Hindlimb muscle (tissue), 1 donor: Measurements from ENCODE around the gene IFNL1. TPM values are rescaled to one million over a fixed set of nuclear protein-coding genes. Genes with fewer than 3 reads are reported as not detected.
"Not testable (repeated sequence)": the region's sequence is repeated elsewhere in the genome, so short reads cannot be mapped to it uniquely, and the experiment has no call there.

Source experiments
- DNase-seq: peaks from one replicate; pipeline ENCODE4 v3.0.0-alpha.2; 2013
- polyA plus RNA-seq: library from polyadenylated mRNA; unstranded; fragments of 120-200 nt; gene quantifications from one replicate; pipeline ENCODE4 v1.2.1, GENCODE V29; 2013; ENCODE audit not compliant: insufficient read length

The IFNL1 gene
- polyA plus RNA-seq, 1 donor, result not detected

DNA sequence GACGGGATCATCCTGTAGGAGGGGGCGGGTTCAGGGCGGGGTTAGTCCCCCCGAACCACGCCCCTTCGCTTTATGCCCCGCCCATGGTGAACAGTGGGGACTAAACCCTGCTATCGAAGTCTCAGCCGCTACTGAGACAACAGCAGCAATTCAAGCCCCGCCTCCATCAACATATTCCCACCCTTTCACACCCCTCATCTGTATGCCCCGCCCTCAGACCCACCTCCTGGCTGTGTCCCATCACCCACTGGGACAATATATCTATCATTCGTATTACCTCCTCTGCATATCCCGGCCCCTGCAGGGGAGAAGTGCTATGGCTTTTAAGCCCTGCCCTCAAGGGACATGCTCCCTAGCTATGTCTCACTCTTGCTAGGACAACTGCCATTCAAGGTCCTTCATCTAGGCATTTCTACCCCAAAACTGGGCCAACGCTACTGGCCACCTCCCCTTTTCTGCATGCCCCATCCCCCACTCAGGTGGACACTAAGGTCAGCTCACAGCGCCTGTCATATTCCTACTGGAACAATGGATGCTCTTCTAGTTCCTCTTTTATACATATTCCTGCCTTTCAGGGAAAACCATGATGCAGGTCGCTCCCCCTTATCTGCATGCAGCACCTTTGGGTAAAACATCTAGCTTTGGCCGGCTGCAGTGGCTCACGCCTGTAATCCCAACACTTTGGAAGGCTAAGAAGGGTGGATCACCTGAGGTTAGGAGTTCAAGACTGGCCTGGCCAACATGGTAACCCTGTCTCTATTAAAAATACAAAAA is 12.5 kb downstream of the IFNL1 start:
- DNase-seq, result no peak

DNA sequence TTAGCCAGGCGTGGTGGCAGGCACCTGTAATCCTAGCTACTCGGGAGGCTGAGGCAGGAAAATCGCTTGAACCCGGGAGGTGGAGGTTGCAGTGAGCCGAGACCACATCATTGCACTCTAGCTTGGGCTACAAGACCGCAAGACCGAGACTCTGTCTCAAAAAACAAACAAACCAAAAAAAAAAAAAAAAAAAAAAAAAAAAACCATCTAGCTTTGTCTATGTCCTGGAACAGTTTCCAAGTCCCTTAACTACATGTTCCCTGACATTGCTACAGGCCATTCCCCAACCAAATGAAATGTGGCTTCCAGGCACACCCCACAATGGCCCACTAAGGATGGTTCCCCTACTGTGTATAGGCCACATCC is 13.1 kb downstream of the IFNL1 start:
- not testable (repeated sequence) for DNase-seq

DNA sequence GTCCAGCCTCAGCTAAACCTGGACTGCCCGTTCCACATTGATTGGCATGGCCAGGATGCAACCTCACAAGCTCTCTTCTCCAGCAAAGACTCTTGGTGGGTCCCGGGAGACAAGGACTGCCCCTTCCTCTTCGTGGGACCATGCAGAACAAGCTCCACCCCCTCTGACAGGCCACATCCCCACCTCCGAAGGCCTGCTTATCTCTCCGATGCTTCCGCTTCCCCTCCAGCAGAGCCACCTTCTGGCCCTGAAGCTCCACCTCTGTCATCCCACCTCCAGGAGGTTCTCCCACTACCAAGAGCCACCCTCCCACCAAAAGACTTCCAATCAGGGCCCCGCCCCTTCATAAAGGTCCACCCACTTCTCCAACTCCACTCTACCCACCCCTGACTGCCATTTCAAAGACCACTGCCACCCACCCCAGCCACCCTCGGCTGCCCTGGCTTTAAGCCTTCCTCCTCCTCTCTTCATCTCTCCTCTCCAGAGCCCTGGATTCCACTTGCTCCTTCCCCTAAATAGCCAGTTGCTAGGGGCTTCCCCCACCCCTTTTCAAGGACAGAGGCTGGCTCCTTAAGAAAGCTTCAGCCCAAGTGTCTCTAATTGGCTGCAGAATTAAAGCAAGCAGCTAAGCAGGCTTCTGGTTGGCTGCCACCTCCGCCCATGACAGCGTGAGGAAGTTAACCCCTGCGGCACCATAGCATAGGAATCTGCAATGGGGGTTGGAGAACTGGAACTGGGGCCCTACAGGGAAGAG is 14.5 kb downstream of the IFNL1 start:
- no peak for DNase-seq

DNA sequence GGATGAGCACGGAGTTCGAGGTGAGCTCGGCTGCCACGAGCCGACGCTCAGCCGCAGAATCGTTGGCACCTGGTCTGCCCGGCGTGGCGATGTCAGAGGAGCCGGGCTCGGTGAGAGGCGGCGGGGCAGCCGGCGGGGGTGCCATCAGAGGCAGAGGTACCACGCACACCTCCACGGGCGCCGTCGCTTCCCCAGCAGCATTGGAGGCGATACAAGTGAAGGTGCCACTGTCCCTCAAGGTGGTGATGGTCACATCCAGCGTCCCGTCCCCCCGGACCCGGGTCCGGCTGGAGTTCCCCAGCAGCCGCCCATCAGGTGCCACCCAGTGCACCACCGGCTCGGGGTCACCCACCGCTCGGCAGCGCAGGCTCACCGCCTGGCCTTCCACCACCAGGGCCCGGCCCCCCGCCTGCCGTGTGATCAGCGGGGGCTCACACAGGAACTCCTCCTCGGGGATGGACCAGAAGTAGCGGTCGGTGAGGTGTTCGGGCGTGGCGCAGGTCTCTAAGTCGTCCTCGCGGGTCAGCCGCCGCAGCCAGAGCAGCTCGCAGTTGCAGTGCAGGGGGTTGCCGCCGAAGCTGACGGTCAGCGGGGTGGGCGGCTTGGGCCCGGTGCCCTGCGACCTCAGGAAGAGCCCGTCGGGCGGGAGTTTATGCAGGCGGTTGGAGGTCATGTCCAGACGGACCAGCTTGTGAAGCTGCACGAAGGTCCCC is 18.0 kb downstream of the IFNL1 start:
- no peak for DNase-seq

DNA sequence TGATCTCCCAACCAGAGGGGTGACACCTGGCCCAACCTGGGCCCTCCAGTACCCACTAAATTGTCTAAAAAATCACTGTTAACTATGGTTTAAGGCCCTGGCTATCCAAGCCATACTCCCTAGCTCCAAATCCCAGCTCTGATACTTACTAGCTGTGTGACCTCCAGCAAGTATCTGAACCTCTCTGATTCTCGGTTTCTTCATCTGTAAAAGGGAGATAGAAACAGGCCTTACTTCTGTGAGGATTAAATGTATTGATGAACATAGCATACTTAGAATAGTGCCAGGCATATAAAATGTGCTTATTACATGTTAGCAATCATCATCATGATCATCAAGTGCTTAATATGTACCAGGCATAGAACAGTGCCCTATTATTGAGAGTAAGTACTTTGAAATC is 19.7 kb downstream of the IFNL1 start:
- DNase-seq, result no peak

DNA sequence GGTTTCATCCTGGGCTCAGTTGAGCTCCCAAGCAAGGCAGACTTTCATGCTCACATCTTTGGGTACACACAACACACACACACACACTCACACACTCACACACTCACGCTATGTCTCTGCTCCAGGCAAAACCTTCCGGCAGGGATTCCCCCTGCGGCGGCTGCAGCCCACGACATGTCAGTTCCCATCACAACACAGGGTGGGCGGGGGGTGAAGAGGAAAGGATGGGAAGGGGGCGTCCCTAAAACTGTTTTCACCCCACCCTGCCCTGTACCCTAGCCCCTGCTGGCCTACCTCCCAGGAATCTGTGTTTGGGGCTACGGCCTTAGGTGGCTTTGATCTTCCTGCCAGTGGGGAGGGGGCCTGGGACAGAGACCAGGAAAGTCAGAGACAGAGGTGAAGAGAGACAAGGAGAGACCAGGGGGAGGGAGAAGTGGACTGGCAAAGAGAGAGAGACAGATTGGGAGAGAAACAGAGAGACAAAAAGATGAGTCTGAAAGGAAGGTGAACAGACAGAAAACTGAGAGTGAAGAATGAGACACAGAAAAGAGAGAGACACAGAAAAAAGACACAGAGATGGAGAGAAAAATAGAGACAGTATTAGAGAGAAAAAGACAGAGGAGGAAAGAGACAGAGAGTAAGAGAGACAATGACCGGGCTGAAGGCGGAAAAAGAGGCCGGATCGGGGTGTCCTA is 20.6 kb downstream of the IFNL1 start:
- DNase-seq, result no peak

DNA sequence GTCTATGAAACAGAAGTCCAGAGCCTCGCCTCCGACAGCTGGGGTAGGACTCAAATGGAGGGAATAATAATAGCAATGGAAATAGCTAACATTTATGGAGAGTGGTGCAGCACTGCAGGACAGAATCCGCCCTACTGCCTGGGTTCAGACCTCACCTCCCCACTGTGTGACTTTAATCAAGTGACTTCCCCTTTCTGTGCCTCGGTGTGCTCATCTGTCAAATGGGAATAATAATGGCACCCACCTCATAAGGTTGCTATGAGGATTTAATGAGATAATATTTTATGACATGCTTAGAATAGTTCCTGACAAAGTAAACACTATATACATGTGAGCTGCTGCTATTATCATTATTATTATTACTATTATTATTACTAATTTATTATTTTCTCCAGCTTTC is 21.3 kb downstream of the IFNL1 start:
- DNase-seq, result no peak

DNA sequence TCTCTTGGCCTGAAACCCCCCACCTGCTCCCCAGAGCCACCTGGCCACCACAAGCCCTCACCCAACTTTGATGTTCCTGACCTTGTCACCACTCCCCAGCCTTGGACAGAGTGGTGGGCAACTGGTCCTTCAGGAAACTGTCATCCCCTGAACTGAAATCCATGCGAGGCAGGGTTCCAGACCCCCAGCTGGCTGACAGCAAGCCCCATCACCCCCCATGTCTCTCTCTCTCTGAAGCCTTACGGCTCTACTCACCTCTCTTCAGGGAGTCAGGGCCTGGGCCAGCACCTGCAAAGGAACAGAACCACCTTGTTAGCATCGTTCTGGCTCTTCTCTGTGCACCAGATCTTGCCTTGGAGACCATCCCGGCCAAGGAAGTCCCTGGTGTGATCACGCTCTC is 21.9 kb downstream of the IFNL1 start:
- no peak for DNase-seq

DNA sequence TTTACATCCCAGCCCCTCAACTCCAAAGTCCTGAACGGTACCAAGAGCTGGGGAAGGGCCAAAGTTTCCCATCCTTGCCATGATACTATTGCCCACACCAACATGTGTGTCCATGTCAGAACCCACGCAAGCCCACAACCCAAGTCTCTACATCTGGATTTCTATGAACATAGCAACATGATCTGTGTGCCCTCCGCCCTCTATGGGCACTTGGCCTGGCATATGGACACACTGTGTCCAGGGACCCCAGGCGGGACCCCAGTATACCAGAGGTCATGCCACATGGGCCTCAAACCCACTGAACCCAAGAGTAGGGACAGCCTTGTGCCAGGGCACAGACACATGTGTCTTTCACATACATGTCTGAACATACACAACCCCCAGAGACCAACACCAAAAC is 22.5 kb downstream of the IFNL1 start:
- DNase-seq, result no peak

DNA sequence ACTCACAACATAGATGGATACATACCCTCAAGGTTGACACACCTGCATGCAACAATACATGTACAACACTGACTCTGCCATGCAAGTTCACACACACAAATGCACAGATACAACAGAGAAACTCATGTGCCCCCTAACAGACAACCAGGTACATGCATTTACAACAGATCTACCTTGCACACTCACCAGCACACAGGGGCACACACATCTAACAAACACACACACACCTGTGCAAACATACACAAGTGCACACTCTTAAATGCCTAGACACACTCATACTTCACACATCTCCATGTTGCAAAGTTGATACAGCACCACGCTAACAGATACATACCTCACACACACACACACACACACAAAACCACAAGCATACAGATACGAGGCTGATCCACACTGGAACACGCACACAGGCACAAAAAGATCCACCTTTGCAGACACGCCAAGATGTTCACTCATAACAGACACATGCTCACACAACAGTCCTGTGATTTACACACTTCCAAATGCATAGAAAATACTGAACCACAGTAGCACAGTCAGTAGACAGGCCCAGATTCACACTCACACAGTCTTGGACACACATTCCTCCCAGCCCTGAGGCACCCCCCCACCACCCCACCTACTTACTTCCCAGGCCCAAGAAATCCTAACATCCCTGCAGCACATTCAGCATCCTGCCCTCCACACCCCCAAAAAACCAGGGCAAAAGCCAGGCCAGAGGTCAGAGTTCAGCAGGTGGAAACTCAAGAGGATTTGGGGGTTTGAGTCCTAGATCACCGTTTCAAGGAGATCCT is 23.1 kb downstream of the IFNL1 start:
- DNase-seq, result no peak

DNA sequence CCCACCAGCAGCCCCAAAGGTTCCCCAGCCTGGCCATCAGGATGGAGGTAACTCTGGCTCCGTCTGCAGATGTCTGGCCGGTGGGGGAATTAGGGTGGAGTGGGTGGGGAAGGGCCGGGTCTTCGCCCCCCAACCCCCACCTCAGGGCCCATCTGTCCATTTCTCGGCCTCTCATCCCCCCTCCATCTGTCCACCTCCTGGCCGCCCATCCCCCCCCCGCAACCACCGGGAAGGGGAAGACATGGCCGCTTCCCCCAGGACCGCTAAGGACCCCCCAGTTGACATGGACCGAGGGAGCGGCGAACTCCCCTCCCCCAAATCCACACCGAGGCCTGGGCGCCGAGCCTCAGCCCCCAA is 23.7 kb downstream of the IFNL1 start:
- DNase-seq, result no peak

DNA sequence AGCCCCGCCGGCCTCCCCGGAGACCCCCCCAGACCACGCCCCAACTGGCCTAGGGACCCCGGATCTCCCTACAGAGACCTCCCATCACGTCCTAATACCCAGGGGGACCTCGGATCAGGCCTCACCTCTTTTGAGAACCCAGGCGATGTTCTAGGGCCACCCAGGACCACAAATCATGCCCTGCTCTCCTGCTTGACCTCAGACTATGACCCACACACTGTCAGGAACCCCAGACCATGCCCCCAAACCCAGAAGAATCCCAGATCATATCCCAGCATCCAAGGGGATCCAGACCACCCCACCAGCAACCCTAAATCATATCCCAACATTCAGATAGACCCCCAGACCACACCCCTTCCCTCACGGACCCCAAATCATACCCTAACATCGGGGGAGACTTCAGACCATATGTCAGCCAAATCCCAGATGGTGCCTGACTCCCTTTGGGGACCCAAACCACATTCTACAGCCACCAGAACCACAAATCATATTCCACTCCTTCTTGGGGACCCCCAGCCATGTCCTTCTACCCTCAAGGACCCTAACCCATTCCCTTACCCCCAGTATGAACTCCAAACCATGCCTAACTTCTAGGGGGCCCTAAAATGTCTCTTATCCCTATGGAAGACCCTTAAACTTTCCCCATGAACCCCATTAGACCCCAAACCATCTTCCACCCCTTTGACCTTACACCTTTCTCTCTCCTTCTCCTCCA is 25.1 kb downstream of the IFNL1 start:
- DNase-seq, result no peak

DNA sequence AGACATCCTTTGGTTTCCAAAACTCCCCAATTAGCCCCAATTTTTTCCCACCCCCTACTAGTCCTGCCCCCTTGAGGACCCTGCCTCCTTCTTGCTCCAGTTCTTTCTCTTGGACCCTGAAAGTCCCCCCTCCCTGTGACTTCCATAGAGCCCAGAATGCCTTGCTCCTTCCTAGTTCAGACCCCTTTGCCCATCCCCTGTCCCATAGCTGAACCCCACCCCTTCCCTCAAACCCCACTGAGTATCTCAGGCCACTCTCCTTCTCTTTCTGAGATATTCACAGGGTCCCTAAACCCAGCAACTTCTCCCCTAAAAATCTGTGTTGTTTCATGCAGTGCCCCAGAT is 25.6 kb downstream of the IFNL1 start:
- no peak for DNase-seq

DNA sequence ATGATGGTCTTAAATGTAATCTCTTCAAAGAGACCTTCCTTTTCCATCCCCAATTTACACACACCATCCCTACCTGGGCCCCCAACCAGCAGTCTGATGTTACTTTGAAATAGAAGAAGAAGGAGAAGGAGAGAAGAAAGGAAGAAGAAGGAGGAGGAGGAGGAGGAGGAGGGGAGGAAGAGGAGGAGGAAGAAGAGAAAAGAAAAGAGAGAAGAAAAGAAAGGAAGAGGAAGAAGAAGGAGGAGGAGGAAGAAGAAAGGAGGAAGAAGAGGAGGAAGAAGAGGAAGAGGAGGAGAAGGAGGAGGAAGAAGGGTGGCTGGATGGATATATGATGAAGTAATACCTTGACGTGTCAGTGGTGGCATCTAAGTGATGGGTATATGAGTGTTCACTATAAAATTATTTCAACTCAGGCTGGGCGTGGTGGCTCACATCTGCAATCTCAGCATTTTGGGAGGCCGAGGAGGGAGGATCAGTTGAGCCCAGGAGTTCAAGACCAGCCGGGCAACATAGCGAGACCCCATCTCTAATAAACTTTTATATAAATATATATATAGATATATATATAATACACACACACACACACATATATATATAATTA is 28.1 kb downstream of the IFNL1 start:
- DNase-seq, result no peak

DNA sequence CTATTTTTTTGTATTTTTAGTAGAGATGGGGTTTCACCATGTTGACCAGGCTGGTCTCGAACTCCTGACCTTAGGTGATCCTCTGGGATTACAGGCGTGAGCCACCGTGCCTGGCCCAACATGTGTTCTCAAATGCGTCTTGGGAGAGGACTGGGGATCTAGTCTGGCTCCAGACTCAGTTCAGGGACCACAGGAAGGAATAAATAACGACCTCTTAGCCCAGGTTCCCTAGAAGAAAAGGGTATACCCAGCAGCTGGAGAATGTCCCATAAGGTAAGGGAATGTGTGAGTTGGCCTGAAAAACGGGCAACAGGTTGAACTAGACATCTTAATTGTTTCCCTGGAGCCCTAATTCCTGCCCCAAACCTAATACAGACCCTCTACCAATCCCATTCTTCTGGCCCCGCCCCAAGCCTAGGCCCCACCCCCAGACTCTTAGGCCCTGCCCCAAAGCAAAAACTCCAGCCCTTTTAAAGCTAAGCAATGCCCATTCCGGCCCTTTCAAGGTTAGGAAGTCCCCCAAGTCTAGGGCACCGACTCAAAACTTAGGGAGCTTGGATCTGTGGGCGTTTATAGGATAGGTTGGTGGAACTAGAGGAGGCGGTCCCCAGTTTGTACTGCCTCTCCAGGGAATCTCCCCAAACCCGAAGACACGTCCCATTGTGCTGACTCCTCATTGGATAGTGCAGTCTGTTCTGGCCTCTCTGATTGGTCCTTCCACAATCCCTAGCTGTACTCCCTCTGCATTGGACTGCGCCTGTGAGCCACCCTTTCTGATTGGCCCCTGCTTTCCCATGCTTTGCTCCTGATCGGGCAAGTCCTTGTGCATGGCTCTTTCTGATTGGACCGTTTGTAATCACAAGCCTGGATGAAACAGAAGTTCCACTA is 29.8 kb downstream of the IFNL1 start:
- no peak for DNase-seq

DNA sequence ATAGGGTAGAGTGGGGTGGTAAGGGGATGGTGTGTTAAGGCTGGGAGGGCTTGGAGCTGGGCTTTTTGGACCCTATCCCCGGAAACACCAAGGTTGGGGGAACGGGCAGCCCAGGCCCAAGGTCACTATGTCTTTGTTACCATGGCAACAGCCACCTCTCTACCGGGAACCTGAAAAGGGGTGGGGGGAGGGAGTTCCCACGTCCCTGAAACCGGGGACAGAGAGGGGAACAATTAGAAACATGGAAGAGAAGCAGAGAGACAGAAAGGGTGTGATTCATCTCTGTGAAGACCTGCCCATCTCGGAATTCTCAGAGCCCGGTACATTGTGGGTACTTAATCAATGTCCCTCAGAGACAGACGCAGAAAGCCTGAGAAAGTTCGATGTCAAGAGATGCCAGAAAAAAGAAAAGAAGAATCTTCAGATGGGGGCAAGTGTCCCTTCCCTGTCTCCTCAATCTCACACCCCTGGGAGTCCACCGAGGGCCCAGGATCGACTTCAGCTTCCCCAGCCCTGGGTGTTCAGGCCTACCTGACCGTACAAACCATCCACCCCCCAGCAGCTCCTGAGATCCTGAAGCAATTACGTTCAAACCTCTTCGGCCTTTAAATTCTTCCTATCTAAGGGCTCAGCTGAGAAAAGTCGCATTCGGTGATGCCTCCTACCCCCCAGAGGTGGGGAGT is 31.3 kb downstream of the IFNL1 start:
- no peak for DNase-seq

DNA sequence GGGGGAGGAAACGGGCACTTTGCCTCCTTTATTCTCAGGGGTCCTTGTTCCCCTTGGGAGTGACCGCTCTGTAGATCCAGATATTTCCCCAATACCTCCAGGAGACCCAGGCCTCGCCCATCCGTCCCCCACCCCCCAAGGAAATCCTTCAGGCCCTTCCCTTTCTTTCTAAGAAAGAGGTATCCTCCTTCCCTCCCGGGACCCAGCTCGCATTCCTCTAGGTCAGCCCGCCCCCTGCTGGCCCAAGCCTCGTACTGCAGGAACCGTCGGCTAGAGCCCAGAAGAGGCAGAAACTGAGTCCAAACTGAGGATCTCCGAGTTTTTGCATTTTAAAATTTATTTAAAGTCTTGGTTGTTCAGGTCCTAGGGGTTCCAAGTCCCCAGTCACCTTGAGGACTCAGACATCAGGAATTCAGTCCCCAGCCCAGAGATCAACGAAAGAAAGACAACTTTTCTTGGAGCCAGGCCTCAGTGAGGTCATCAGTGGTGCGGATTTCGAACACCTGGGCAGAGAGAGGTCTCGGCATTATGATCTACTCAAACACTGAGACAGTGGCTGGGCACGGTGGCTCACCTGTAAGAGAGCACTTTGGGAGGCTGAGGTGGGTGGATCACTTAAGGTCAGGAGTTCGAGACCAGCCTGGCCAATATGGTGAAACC is 32.0 kb downstream of the IFNL1 start:
- DNase-seq, result peak; percentile 85

DNA sequence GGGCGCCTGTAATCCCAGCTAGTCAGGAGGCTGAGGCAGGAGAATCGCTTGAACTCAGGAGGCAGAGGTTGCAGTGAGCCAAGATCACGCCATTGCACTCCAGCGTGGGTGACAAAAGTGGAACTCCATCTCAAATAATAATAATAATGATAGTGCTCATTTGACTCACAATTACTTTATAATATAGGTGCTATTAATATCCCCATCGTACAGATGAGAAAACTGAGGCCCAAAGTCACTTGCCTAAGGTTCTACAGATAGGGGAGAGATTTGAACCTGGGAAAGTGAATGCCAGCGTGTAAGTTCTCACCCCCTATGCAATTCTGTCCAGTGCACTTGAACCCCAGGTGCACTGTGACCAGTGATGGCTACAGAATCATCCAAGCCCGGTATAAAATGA is 33.7 kb downstream of the IFNL1 start:
- no peak for DNase-seq

DNA sequence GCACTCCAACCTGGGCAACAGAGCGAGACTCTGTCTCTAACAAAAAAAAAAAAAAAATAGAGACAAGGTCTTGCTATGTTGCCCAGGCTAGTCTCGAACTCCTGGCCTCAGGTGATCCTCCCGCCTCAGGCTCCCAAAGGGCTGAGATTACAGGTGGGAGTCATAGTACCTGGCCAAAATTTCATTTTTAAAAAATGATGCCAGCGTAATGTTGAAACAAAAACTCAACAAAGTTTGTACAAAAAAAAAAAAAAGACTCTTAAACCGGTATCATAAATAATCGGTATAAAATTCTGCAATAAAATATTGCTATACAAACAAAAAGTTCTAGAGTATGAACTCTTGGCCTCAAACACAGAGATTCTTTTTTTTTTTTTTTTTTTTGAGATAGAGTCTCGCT is 36.1 kb downstream of the IFNL1 start:
- no peak for DNase-seq
